ENCODE data around the gene SH3GL3.

SH3GL3 gene

GRCh38 chr15:83567318-83567717 is 120.2 kb downstream of the SH3GL3 start:
- no peak for DNase-seq (ENCODE audit: low read depth in 2 of 2)

DNA sequence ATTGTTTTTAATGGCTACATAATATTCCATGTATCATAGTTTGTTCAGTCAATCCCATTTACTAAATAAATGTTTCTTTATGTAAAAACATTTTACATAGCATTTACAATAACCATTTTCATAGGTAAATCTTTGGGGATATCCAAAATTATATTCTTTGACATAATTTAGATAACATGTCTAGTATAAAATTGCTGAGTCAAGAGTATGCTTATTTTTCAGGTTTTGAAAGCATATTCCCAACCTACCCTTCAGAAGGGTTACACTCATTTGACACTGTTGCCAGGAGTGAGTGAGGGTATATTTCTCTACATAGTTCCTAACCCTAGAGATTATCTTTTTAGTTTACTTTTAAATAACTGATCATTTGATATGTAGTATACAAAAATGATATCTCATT is 122.2 kb downstream of the SH3GL3 start:
- no peak for DNase-seq (ENCODE audit: low read depth in 2 of 2)

GRCh38 chr15:83570756-83571155 is 123.6 kb downstream of the SH3GL3 start:
- no peak for DNase-seq (ENCODE audit: low read depth in 2 of 2)

- DNase-seq (ENCODE audit: low read depth in 2 of 2), result no peak
These were observed 124.9 kb downstream of the SH3GL3 start for GRCh38 chr15:83571820-83572707.

- no peak for DNase-seq (ENCODE audit: low read depth in 2 of 2)
These were observed 127.2 kb downstream of the SH3GL3 start for GRCh38 chr15:83574345-83574744.

GRCh38 chr15:83578691-83579090 is 131.6 kb downstream of the SH3GL3 start:
- no peak for DNase-seq (ENCODE audit: low read depth in 2 of 2)

GRCh38 chr15:83581381-83581780 is 134.2 kb downstream of the SH3GL3 start:
- DNase-seq (ENCODE audit: low read depth in 2 of 2), result no peak

GRCh38 chr15:83582381-83582780 is 135.2 kb downstream of the SH3GL3 start:
- DNase-seq (ENCODE audit: low read depth in 2 of 2), result no peak

DNA sequence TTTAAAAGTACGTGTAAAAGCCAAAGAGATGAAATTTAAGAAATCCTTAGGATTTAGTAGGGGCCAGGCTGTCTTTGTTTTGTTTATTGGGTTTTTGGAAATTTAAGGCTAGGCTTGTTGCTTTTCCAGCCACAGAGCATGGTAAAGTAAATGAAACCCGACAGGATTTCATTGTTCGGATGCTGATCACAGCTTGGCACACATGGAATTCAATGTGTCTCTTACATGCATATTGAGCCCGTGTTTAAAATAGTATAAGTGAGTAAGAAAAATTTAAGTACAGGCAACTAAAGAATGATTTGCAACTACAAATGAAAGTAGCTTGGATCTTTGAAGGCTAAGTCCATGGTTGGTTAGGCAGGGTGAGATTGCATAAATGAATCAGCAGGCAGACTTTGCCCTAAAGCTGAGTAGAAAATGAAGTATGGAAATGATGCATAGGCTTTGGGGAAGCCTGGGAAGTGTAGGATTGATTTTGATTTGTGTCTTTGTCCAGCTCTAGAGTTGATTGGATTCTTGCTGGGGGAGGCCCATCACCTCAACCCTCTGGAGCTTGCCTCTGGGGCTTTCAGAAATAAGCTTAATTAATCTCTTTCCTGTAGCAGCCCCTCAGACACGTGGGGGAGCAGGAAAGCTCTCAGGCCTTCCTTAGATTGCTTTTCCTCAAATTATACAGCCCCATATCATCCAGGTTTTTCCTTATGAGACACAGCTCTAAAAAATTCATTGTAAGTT is 138.6 kb downstream of the SH3GL3 start:
- DNase-seq (ENCODE audit: low read depth in 2 of 2), result no peak

DNA sequence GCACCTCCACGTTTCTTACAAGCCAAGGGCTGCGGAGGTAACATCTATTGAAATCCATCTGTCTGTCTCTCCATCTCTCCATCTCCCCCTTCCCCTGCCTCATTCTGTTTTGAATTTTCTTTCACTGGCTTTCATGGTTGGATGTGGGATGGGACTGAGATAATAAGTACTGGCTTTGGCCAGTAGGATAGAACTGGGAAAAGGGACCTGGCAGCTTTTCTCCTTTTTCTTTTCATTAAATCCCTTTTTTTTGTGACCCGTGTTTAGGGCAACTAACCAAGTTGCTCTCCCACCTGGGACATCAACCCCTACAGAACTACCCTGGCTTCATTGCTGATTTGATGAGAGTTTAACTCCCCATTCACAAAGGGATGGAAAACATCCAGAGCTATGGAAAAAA is 139.9 kb downstream of the SH3GL3 start:
- no peak for DNase-seq (ENCODE audit: low read depth in 2 of 2)

GRCh38 chr15:83588441-83588840 is 141.3 kb downstream of the SH3GL3 start:
- no peak for DNase-seq (ENCODE audit: low read depth in 2 of 2)

- DNase-seq (ENCODE audit: low read depth in 2 of 2), result no peak
These were observed 145.4 kb downstream of the SH3GL3 start for GRCh38 chr15:83592370-83593040.

- DNase-seq (ENCODE audit: low read depth in 2 of 2), result no peak
These were observed 148.1 kb downstream of the SH3GL3 start for GRCh38 chr15:83595191-83595590.

GRCh38 chr15:83598031-83598430 is 150.9 kb downstream of the SH3GL3 start:
- DNase-seq (ENCODE audit: low read depth in 2 of 2), result no peak

GRCh38 chr15:83602021-83602420 is 154.9 kb downstream of the SH3GL3 start:
- no peak for DNase-seq (ENCODE audit: low read depth in 2 of 2)

GRCh38 chr15:83604549-83604948 is 157.4 kb downstream of the SH3GL3 start:
- no peak for DNase-seq (ENCODE audit: low read depth in 2 of 2)

GRCh38 chr15:83605111-83605945 is 158.2 kb downstream of the SH3GL3 start:
- no peak for DNase-seq (ENCODE audit: low read depth in 2 of 2)

DNA sequence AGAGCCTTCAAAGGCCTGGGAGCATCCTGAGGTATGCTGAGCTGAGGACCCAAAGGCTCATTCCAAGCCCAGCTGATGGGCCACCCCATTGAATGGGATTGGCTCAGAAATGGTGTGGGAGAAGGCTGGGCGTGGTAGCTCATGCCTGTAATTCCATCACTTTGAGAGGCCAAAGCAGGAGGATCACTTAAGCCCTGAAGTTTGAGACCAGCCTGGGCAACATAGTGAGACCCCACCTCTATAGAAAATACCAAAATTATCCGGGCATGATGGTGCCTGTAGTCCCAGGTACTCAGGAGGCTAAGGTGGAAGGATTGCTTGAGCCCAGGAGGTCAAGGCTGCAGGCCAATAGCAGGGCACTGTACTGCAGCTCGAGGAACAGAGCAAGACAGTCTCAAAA is 163.0 kb downstream of the SH3GL3 start:
- no peak for DNase-seq (ENCODE audit: low read depth in 2 of 2)

DNA sequence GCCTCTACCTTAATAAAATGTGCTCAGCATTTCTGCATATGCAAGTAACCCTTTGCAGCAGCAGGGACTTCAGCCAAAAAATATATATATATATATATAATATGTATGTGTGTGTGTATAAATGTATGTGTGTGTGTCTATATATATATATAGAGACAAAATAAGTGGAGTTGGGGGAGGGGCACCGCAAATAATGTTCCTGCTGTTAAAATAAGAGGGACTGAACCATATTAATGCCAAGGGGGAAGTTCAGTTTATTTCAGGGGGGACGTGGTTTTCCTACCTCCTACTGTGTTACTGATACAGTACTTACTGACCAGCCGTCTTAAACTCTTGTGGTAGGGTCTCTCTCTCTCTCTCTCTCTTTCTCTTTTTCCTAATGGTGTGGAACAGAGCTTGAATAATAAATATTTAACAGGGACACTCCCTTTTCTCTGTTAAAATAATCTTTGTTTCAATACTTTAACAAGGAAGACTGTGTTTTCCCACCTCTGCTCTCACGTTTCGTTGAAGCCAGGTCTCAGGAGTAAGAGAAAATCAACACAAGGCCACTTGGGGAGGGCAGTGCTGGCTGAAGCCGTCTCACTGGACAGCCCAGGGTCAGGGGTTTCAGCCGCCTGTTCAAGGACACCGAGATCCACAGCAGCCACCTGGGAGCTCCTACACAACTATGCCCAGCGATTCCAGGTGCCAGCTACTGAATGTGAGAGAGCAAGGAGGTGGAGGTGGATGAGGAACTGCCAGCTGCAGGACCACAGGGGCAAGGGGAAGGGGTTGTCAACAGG is 164.0 kb downstream of the SH3GL3 start:
- DNase-seq (ENCODE audit: low read depth in 2 of 2), result no peak

- no peak for DNase-seq (ENCODE audit: low read depth in 2 of 2)
These were observed 165.1 kb downstream of the SH3GL3 start for GRCh38 chr15:83612226-83612625.

Measured in stimulated activated CD8-positive, alpha-beta memory T cell treated with anti-CD3 and anti-CD28 coated beads, Interleukin-15, amount 100 ng/mL, for 48 hours (primary cell).